ENCODE measurements around the gene MAPKAP1.

- TF ChIP-seq SIN3A (IDR thresholded peaks at IDR 0.05; ENCODE audit: borderline replicate concordance, insufficient read depth, low read length) (no peak), REST (IDR thresholded peaks at IDR 0.05; ENCODE audit: insufficient read depth in 1 of 2, low read depth in 2 of 2, low read length in 2 of 2) (no peak), POLR2AphosphoS5 (IDR thresholded peaks at IDR 0.05; ENCODE audit: low read depth, low read length) (no peak)
Observed at GRCh38 chr9:125415583-125416460, 291.2 kb downstream of the MAPKAP1 start.
